DND-41 (cell line): ENCODE data around the gene ATXN7L2.
A peak's percentile ranks its signal among the peaks of the same experiment; 100 is the strongest.

Source experiments
- ATAC-seq: fragments of 200-7000 bp; cut with Tn5 transposase; 3 replicates; pipeline ENCODE4 v1.9.1; 2021; ENCODE audit warnings: low read depth; ENCODE audit not compliant: insufficient read depth
- DNase-seq: peaks from one replicate; pipeline ENCODE4 v3.0.0-alpha.2; 2020
- H2AFZ ChIP-seq: 2 replicates; pipeline ENCODE4 v1.6.0; 2012; ENCODE audit warnings: low read depth, low read length
- H3K27ac ChIP-seq: 2 replicates; pipeline ENCODE4 v1.5.1; 2012; ENCODE audit warnings: low read length, inconsistent platforms
- H3K27me3 ChIP-seq: fragments of 200-600 bp; sonication (generic); 2 replicates; pipeline ENCODE4 v1.6.0; 2012; ENCODE audit warnings: low read length, mild to moderate bottlenecking, inconsistent platforms; ENCODE audit not compliant: insufficient read depth, poor library complexity
- H3K36me3 ChIP-seq: 2 replicates; pipeline ENCODE4 v1.5.1; 2012; ENCODE audit warnings: low read length, inconsistent platforms; ENCODE audit not compliant: insufficient read depth
- H3K4me1 ChIP-seq: 2 replicates; pipeline ENCODE4 v1.5.1; 2012; ENCODE audit warnings: mild to moderate bottlenecking, low read length; ENCODE audit not compliant: insufficient read depth
- H3K4me2 ChIP-seq: 2 replicates; pipeline ENCODE4 v1.6.0; 2012; ENCODE audit warnings: mild to moderate bottlenecking, moderate library complexity, low read length, inconsistent platforms; ENCODE audit not compliant: insufficient read depth
- H3K4me3 ChIP-seq, 2 experiments: fragments of 200-600 bp in 1 of 2; shearing (Covaris generic) in 1 of 2; 2 replicates each; pipeline ENCODE4 v1.5.1; 2012 to 2016; ENCODE audit warnings: inconsistent platforms in 2 of 2, low read length in 2 of 2, mild to moderate bottlenecking in 2 of 2, low read depth in 1 of 2, moderate library complexity in 1 of 2
- H3K79me2 ChIP-seq: 2 replicates; pipeline ENCODE4 v1.6.0; 2012; ENCODE audit warnings: low read length, inconsistent platforms; ENCODE audit not compliant: insufficient read depth
- H3K9ac ChIP-seq: 2 replicates; pipeline ENCODE4 v1.6.0; 2012; ENCODE audit warnings: low read depth, mild to moderate bottlenecking, inconsistent platforms, low read length, moderate library complexity
- H3K9me3 ChIP-seq: 2 replicates; pipeline ENCODE4 v1.5.1; 2012; ENCODE audit warnings: low read length, moderate library complexity, mild to moderate bottlenecking, inconsistent platforms; ENCODE audit not compliant: insufficient read depth, severe bottlenecking
- H4K20me1 ChIP-seq: 2 replicates; pipeline ENCODE4 v1.6.0; 2012; ENCODE audit warnings: low read length; ENCODE audit not compliant: insufficient read depth
- EZH2 ChIP-seq: IDR thresholded peaks from 3 replicates; pipeline ENCODE4 v1.6.1; 2012; ENCODE audit warnings: borderline replicate concordance, low read depth, mild to moderate bottlenecking, moderate library complexity, low read length, inconsistent platforms; ENCODE audit not compliant: severe bottlenecking
- TF ChIP-seq, protein P1 (sequence below): IDR thresholded peaks from 2 replicates; pipeline ENCODE4 v1.5.1; 2012; ENCODE audit warnings: borderline replicate concordance, low read length, moderate library complexity, mild to moderate bottlenecking; ENCODE audit not compliant: poor library complexity, severe bottlenecking; ENCODE audit errors: extremely low read depth

ATXN7L2 gene

GRCh38 chr1:109529881-109530456, 46.3 kb downstream of the ATXN7L2 start:
- ATAC-seq: no peak
- Histone ChIP-seq H4K20me1 (no peaks in the 10 kb centered on the region), H3K36me3 (no peaks in the 10 kb centered on the region), H3K4me1 (peaks cover 13% of the 10 kb centered on the region), H3K9me3 (no peaks in the 10 kb centered on the region), H3K4me3 (no peak overlapping the region), H3K4me2 (no peak overlapping the region), H2AFZ (no peak overlapping the region), H3K79me2 (no peaks in the 10 kb centered on the region), H3K27ac (no peak overlapping the region), H3K27me3 (no peaks in the 10 kb centered on the region), H3K9ac (no peak overlapping the region)
- no peak for DNase-seq
- TF ChIP-seq EZH2: no peak
- TF ChIP-seq, protein P1, sequence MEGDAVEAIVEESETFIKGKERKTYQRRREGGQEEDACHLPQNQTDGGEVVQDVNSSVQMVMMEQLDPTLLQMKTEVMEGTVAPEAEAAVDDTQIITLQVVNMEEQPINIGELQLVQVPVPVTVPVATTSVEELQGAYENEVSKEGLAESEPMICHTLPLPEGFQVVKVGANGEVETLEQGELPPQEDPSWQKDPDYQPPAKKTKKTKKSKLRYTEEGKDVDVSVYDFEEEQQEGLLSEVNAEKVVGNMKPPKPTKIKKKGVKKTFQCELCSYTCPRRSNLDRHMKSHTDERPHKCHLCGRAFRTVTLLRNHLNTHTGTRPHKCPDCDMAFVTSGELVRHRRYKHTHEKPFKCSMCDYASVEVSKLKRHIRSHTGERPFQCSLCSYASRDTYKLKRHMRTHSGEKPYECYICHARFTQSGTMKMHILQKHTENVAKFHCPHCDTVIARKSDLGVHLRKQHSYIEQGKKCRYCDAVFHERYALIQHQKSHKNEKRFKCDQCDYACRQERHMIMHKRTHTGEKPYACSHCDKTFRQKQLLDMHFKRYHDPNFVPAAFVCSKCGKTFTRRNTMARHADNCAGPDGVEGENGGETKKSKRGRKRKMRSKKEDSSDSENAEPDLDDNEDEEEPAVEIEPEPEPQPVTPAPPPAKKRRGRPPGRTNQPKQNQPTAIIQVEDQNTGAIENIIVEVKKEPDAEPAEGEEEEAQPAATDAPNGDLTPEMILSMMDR: no peak

DNA sequence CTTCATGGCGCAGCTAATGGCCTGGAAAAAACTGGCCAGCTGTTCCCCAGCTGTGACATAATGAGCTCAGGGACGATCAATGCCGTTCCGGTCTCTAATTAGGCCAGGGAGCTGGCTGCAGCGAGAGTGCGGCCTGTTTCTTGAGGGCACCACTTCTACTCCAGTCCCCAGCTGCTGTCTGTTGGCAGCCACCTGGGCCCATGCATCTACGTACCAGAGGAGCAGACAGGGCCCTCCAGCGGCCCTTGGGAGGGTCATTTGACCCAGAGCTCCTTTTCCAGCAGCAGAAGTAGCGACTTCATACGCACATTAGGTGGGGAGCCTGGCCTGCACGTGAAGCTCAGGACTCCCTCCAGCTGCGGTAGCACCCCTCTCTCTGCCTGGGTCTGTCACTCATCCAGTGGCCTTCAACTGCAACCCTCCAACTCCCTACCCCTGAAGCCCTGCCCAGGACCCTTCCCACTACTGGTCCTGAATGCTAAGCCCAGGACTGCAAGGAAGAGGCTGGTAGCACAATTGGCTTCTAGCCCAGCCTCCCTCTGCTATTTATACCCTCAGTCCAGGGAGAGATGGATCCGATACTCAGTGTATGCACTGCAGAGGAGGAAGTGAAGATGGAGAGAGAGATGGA, 46.9 kb downstream of the ATXN7L2 start:
- no peak for ATAC-seq
- Histone ChIP-seq H3K79me2 (no peaks in the 10 kb centered on the region), H2AFZ (no peak overlapping the region), H3K4me3 (no peak overlapping the region), H3K36me3 (no peaks in the 10 kb centered on the region), H3K4me1 (peaks cover 13% of the 10 kb centered on the region), H3K9ac (no peak overlapping the region), H4K20me1 (no peaks in the 10 kb centered on the region), H3K27me3 (no peaks in the 10 kb centered on the region), H3K4me2 (no peak overlapping the region), H3K9me3 (no peaks in the 10 kb centered on the region), H3K27ac (no peak overlapping the region)
- TF ChIP-seq EZH2: no peak
- TF ChIP-seq, protein P1: no peak
- no peak for DNase-seq

- no peak for DNase-seq
- H3K9ac ChIP-seq: no peak overlapping the region
- no peak overlapping the region for H3K4me3 ChIP-seq
- ATAC-seq: no peak
- no peaks in the 10 kb centered on the region for H4K20me1 ChIP-seq
- H3K79me2 ChIP-seq: no peaks in the 10 kb centered on the region
- H3K27me3 ChIP-seq: no peaks in the 10 kb centered on the region
- H3K4me1 ChIP-seq: peaks cover 13% of the 10 kb centered on the region
- H3K4me2 ChIP-seq: no peak overlapping the region
- H2AFZ ChIP-seq: peak overlapping the region; percentile 49
- no peaks in the 10 kb centered on the region for H3K36me3 ChIP-seq
- no peaks in the 10 kb centered on the region for H3K9me3 ChIP-seq
- H3K27ac ChIP-seq: 0 out of 2 replicates have a peak overlapping the region, but pooled peaks have one; percentile 11
- TF ChIP-seq, protein P1: no peak
- no peak for TF ChIP-seq EZH2
These were observed 47.7 kb downstream of the ATXN7L2 start for GRCh38 chr1:109531380-109531779.
